Fibroblast of mammary gland (primary cell): ENCODE measurements around the gene MMP20.

Source experiments
- DNase-seq: peaks from one replicate; pipeline ENCODE4 v3.0.0-alpha.2; 2010; ENCODE audit warnings: low read depth
- H3K4me3 ChIP-seq: 2 replicates; pipeline ENCODE4 v1.5.1; 2011; ENCODE audit warnings: low read depth, mild to moderate bottlenecking, low read length, moderate library complexity; ENCODE audit not compliant: control insufficient read depth
- TF ChIP-seq, protein P1 (sequence below): conservative IDR thresholded peaks from 2 replicates; pipeline ENCODE4 v1.5.1; 2011; ENCODE audit warnings: low read depth, low read length, inconsistent platforms; ENCODE audit not compliant: control insufficient read depth, insufficient read depth

The MMP20 gene

DNA sequence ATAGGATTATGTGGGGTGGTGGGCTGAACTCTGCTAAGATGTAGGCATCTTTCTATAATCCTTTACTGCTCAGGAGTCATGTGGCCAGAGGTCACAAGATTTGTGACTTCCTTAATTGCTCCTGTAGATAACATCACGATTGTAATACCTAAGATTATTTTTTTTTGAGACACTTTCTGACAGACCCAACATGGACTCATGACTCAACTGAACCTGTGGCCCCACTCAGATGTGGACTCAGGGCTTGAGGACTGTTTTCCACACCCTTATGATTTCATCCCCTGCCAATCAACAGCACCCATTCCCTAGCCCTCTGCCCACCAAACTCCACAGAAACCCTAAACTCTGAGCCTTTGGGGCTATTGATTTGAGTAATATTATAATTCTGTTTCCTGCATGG, 59.0 kb downstream of the MMP20 start:
- no peak overlapping the region for H3K4me3 ChIP-seq
- DNase-seq, result no peak
- TF ChIP-seq, protein P1, sequence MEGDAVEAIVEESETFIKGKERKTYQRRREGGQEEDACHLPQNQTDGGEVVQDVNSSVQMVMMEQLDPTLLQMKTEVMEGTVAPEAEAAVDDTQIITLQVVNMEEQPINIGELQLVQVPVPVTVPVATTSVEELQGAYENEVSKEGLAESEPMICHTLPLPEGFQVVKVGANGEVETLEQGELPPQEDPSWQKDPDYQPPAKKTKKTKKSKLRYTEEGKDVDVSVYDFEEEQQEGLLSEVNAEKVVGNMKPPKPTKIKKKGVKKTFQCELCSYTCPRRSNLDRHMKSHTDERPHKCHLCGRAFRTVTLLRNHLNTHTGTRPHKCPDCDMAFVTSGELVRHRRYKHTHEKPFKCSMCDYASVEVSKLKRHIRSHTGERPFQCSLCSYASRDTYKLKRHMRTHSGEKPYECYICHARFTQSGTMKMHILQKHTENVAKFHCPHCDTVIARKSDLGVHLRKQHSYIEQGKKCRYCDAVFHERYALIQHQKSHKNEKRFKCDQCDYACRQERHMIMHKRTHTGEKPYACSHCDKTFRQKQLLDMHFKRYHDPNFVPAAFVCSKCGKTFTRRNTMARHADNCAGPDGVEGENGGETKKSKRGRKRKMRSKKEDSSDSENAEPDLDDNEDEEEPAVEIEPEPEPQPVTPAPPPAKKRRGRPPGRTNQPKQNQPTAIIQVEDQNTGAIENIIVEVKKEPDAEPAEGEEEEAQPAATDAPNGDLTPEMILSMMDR, result no peak

GRCh38 chr11:102564110-102564509, 61.0 kb downstream of the MMP20 start:
- peak; percentile 83 for DNase-seq
- H3K4me3 ChIP-seq, result no peak overlapping the region
- TF ChIP-seq, protein P1, result no peak

DNA sequence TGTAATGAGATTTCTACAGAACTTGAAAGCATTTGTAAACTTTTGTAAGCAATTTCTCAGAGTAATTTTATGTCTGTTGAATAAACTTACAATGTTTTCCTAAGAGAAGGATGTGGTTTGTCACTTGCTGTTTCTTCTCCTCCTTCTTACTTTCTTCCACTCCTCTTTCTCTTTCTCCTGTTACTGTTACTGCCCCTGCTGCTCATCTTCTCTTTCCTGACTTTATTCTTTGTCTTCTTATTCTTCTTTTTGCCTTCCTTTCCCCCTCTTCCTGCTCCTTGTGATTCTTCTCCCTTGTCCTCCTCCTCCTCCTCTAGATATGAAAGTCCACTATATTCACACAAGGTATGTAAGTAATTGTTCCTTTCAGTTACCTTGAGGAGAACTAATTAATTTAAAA, 63.5 kb downstream of the MMP20 start:
- TF ChIP-seq, protein P1, result no peak
- H3K4me3 ChIP-seq, result no peak overlapping the region

DNA sequence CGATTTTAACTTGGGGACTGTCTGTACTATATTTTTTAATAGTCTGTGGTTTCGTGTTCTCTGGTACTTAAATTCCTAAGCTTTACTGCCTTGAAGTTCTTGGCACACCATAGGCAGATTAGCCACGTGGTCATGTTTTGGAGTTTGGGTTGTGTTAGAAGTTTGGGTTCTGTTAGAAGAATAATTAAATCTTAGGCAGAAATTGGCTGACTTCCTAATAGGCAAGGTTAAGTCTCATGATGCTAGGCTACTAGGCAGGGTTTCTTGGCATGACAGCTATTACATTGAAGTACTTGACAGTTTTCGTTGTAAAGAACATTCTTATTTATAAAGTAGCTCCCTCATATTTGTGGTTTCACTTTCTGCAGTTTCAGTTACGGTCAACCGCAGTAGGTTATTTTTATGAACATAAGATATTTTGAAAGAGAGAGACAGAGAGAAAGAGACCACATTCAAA, 64.5 kb downstream of the MMP20 start:
- H3K4me3 ChIP-seq, result peak overlapping the region; percentile 47
- DNase-seq, result peak; percentile 82
- TF ChIP-seq, protein P1, result no peak

More for the DNA sequence above, 63.5 kb downstream of the MMP20 start:
- DNase-seq, result no peak

- H3K4me3 ChIP-seq, result no peak overlapping the region
- TF ChIP-seq, protein P1, result no peak
- no peak for DNase-seq
These were observed 65.3 kb downstream of the MMP20 start for GRCh38 chr11:102559839-102560238.

DNA sequence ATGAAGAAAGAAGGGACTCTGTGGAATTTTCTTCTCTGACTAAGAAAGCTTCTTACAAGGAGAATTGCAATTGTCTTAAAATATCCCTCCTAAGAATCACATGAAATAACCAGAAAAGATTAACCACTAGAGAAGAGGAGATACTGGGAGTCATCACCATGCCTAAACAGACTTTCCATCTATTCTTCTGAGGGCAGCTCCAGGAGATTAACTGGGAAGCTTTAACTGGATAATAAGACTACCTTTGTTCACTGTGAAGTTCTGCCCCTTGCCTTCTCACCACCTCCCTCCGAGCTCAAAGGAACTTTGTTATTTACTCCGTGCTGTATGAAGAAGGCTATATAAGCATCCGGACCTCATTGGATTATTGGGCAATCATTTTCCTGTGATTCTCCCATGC, 70.0 kb downstream of the MMP20 start:
- TF ChIP-seq, protein P1, result no peak
- no peak for DNase-seq
- no peak overlapping the region for H3K4me3 ChIP-seq

- no peak for DNase-seq
- H3K4me3 ChIP-seq, result no peak overlapping the region
- TF ChIP-seq, protein P1, result no peak
These were observed 71.3 kb downstream of the MMP20 start for GRCh38 chr11:102553835-102554282.
